Measurements from ENCODE around the gene USP6. TPM values are rescaled to one million over a fixed set of nuclear protein-coding genes. Genes with fewer than 3 reads are reported as not detected.

The USP6 gene
- total and polyA plus RNA-seq, 2 of the 13 experiments (the other 11 are each of a cell fraction or from before 2014, with no cell fraction given): 0.04 TPM; not detected in 1

GRCh38 chr17:5069724-5070123, 46.1 kb upstream of the USP6 start (continued):
- TF ChIP-seq ZNF572 (CRISPR knock-in tag; IDR thresholded peaks at IDR 0.05) (no peak), ZNF780A (CRISPR knock-in tag; IDR thresholded peaks at IDR 0.05) (no peak), RCOR2 (CRISPR knock-in tag; IDR thresholded peaks at IDR 0.05) (no peak), SMAD1 (CRISPR knock-in tag; IDR thresholded peaks at IDR 0.05; ENCODE audit: borderline replicate concordance, low read depth) (no peak), IKZF4 (CRISPR knock-in tag; IDR thresholded peaks at IDR 0.05; ENCODE audit: borderline replicate concordance, low read depth, not compliant biosample characterization) (no peak), ZNF772 (CRISPR knock-in tag; IDR thresholded peaks at IDR 0.05) (no peak), FOXA3 (CRISPR knock-in tag; IDR thresholded peaks at IDR 0.05) (no peak), ZFAT (CRISPR knock-in tag; conservative IDR thresholded peaks at IDR 0.05) (no peak), ZNF788 (CRISPR knock-in tag; IDR thresholded peaks at IDR 0.05; ENCODE audit: borderline replicate concordance) (no peak), SOX13 (IDR thresholded peaks at IDR 0.05) (no peak), SOX13 (CRISPR knock-in tag; conservative IDR thresholded peaks at IDR 0.05 in 1 of 2, IDR thresholded peaks at IDR 0.05 in 1 of 2) (peak in 1 of 2 experiments; percentile 72; a peak in 2 of 4 replicates), ZHX2 (IDR thresholded peaks at IDR 0.05; ENCODE audit: low read depth) (no peak), ZHX2 (CRISPR knock-in tag; IDR thresholded peaks at IDR 0.05; ENCODE audit: borderline replicate concordance) (no peak), RFXAP (CRISPR knock-in tag; IDR thresholded peaks at IDR 0.05; ENCODE audit: borderline replicate concordance) (no peak), ELF4 (CRISPR knock-in tag; IDR thresholded peaks at IDR 0.05; ENCODE audit: borderline replicate concordance) (no peak), ISX (CRISPR knock-in tag; conservative IDR thresholded peaks at IDR 0.05) (no peak)
- TF ChIP-seq, protein P1, sequence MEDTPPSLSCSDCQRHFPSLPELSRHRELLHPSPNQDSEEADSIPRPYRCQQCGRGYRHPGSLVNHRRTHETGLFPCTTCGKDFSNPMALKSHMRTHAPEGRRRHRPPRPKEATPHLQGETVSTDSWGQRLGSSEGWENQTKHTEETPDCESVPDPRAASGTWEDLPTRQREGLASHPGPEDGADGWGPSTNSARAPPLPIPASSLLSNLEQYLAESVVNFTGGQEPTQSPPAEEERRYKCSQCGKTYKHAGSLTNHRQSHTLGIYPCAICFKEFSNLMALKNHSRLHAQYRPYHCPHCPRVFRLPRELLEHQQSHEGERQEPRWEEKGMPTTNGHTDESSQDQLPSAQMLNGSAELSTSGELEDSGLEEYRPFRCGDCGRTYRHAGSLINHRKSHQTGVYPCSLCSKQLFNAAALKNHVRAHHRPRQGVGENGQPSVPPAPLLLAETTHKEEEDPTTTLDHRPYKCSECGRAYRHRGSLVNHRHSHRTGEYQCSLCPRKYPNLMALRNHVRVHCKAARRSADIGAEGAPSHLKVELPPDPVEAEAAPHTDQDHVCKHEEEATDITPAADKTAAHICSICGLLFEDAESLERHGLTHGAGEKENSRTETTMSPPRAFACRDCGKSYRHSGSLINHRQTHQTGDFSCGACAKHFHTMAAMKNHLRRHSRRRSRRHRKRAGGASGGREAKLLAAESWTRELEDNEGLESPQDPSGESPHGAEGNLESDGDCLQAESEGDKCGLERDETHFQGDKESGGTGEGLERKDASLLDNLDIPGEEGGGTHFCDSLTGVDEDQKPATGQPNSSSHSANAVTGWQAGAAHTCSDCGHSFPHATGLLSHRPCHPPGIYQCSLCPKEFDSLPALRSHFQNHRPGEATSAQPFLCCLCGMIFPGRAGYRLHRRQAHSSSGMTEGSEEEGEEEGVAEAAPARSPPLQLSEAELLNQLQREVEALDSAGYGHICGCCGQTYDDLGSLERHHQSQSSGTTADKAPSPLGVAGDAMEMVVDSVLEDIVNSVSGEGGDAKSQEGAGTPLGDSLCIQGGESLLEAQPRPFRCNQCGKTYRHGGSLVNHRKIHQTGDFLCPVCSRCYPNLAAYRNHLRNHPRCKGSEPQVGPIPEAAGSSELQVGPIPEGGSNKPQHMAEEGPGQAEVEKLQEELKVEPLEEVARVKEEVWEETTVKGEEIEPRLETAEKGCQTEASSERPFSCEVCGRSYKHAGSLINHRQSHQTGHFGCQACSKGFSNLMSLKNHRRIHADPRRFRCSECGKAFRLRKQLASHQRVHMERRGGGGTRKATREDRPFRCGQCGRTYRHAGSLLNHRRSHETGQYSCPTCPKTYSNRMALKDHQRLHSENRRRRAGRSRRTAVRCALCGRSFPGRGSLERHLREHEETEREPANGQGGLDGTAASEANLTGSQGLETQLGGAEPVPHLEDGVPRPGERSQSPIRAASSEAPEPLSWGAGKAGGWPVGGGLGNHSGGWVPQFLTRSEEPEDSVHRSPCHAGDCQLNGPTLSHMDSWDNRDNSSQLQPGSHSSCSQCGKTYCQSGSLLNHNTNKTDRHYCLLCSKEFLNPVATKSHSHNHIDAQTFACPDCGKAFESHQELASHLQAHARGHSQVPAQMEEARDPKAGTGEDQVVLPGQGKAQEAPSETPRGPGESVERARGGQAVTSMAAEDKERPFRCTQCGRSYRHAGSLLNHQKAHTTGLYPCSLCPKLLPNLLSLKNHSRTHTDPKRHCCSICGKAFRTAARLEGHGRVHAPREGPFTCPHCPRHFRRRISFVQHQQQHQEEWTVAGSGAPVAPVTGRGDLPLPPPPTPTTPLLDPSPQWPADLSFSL (CRISPR knock-in tag; IDR thresholded peaks at IDR 0.05): no peak
- TF ChIP-seq, protein P2, sequence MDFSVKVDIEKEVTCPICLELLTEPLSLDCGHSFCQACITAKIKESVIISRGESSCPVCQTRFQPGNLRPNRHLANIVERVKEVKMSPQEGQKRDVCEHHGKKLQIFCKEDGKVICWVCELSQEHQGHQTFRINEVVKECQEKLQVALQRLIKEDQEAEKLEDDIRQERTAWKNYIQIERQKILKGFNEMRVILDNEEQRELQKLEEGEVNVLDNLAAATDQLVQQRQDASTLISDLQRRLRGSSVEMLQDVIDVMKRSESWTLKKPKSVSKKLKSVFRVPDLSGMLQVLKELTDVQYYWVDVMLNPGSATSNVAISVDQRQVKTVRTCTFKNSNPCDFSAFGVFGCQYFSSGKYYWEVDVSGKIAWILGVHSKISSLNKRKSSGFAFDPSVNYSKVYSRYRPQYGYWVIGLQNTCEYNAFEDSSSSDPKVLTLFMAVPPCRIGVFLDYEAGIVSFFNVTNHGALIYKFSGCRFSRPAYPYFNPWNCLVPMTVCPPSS (IDR thresholded peaks at IDR 0.05): no peak

Data from HepG2 (cell line).